A549 (cell line): ENCODE data around the gene RASA3. TPM values are rescaled to one million over a fixed set of nuclear protein-coding genes. Genes with fewer than 3 reads are reported as not detected.

Experiments used
- ATAC-seq, 2 experiments: fragments of 200-7000 bp in 1 of 2; fragments of >200 bp in 1 of 2; cut with Nextera tagmentation in 1 of 2; cut with Tn5 transposase in 1 of 2; 3 replicates each; pipeline versions ENCODE4 v1.8.0 to v1.9.1; 2018 to 2020; ENCODE audit warnings: mild to moderate bottlenecking in 1 of 2, moderate library complexity in 1 of 2
- CTCF ChIA-PET: fragments of 300-600 bp; sonication (Branson Sonifier 250); formaldehyde crosslinking; extraction: SDS; loops from one replicate; lab custom pipeline; 2021; ENCODE audit warnings: antibody characterized with exemption, inconsistent platforms; lab: Yijun Ruan, JAX
- POLR2A ChIA-PET: fragments of 350-600 bp; formaldehyde crosslinking; extraction: SDS; loops from one replicate; lab custom pipeline; 2021; ENCODE audit warnings: antibody characterized with exemption, inconsistent platforms; lab: Yijun Ruan, JAX
- DNase-seq, 2 experiments: peaks; one replicate each; pipeline versions ENCODE4 v3.0.0 to v3.0.0-alpha.2; 2011 to 2016; ENCODE audit warnings: low read depth in 1 of 2, low spot score in 1 of 2
- FAIRE-seq: peaks from 2 replicates; lab custom pipeline; 2011; peaks lifted over from hg19 to GRCh38; lab: Jason Lieb, UNC
- H3K27ac ChIP-seq, 2 experiments: fragments of >200 bp; sonication (Bioruptor Twin); formaldehyde crosslinking; 3 replicates each; pipeline ENCODE4 v1.5.1; 2016 to 2017
- H3K4me1 ChIP-seq: fragments of >200 bp; sonication (Bioruptor Twin); formaldehyde crosslinking; 3 replicates; pipeline ENCODE4 v1.6.1; 2016
- H3K4me2 ChIP-seq: fragments of >200 bp; sonication (Bioruptor Twin); formaldehyde crosslinking; 3 replicates; pipeline ENCODE4 v1.6.1; 2016
- H3K4me3 ChIP-seq: fragments of >200 bp; sonication (Bioruptor Twin); formaldehyde crosslinking; 3 replicates; pipeline ENCODE4 v1.5.1; 2016
- H3K9me3 ChIP-seq: fragments of >200 bp; sonication (Bioruptor Twin); formaldehyde crosslinking; 3 replicates; pipeline ENCODE4 v1.6.1; 2016
- ATOH8 ChIP-seq: fragments of 250-450 bp; sonication (Bioruptor Pico); IDR thresholded peaks from 2 replicates; pipeline ENCODE4 v1.5.0; 2020; ENCODE audit warnings: low read depth, mild to moderate bottlenecking, moderate library complexity
- CBX8 ChIP-seq: fragments of 200-600 bp; sonication (generic); IDR thresholded peaks from 2 replicates; pipeline ENCODE4 v1.6.1; 2016
- FOSL2 ChIP-seq, 2 experiments: fragments of 450-650 bp in 1 of 2; fragments of >200 bp in 1 of 2; sonication (Bioruptor Twin) in 1 of 2; formaldehyde crosslinking; IDR thresholded peaks; 2 replicates each; pipeline versions ENCODE4 v1.5.0 to v1.6.1; 2016 to 2020; ENCODE audit warnings: mild to moderate bottlenecking in 1 of 2, moderate library complexity in 1 of 2
- HDAC2 ChIP-seq: fragments of 200-600 bp; sonication (generic); IDR thresholded peaks from 2 replicates; pipeline ENCODE4 v1.6.1; 2016
- HES2 ChIP-seq: fragments of >200 bp; sonication (Bioruptor Twin); formaldehyde crosslinking; IDR thresholded peaks from 2 replicates; pipeline ENCODE4 v1.6.1; 2016
- HMGXB4 ChIP-seq: fragments of 250-450 bp; sonication (Bioruptor Pico); IDR thresholded peaks from 2 replicates; pipeline ENCODE4 v1.5.0; 2021; ENCODE audit warnings: mild to moderate bottlenecking, moderate library complexity, borderline replicate concordance
- HOXA7 ChIP-seq: fragments of 250-450 bp; sonication (Bioruptor Pico); IDR thresholded peaks from 2 replicates; pipeline ENCODE4 v1.5.0; 2020; ENCODE audit warnings: mild to moderate bottlenecking, moderate library complexity
- HOXB13 ChIP-seq: fragments of 250-450 bp; sonication (Bioruptor Pico); IDR thresholded peaks from 2 replicates; pipeline ENCODE4 v1.5.0; 2020; ENCODE audit warnings: low read depth, mild to moderate bottlenecking, moderate library complexity
- HOXB5 ChIP-seq: fragments of 250-450 bp; sonication (Bioruptor Pico); IDR thresholded peaks from 2 replicates; pipeline ENCODE4 v1.5.0; 2020; ENCODE audit warnings: mild to moderate bottlenecking, moderate library complexity
- JUN ChIP-seq, 2 experiments: fragments of >200 bp; sonication (Bioruptor Twin); formaldehyde crosslinking; IDR thresholded peaks; 2 replicates in 1 of 2; 3 replicates in 1 of 2; pipeline ENCODE4 v1.6.1; 2016 to 2017
- JUNB ChIP-seq: fragments of >200 bp; sonication (Bioruptor Twin); formaldehyde crosslinking; IDR thresholded peaks from 2 replicates; pipeline ENCODE4 v1.6.1; 2016
- MAX ChIP-seq: IDR thresholded peaks from 2 replicates; pipeline ENCODE4 v1.6.1; 2012
- MAZ ChIP-seq: fragments of 150-350 bp; IDR thresholded peaks from 2 replicates; pipeline ENCODE4 v1.6.1; 2014; ENCODE audit warnings: antibody characterized with exemption, low read depth, low read length, borderline replicate concordance
- NPAS2 ChIP-seq: fragments of 250-450 bp; sonication (Bioruptor Pico); IDR thresholded peaks from 2 replicates; pipeline ENCODE4 v1.8.0; 2022; ENCODE audit warnings: mild to moderate bottlenecking, moderate library complexity, borderline replicate concordance
- PHF8 ChIP-seq: fragments of 200-600 bp; sonication (generic); IDR thresholded peaks from 2 replicates; pipeline ENCODE4 v1.6.1; 2016; ENCODE audit warnings: low read depth, mild to moderate bottlenecking, antibody characterized with exemption, moderate library complexity, borderline replicate concordance
- POLR2AphosphoS2 ChIP-seq: conservative IDR thresholded peaks from 2 replicates; pipeline ENCODE4 v1.6.1; 2012; ENCODE audit warnings: low read length, improper control_type of control experiment, inconsistent platforms
- RARB ChIP-seq: fragments of 250-450 bp; sonication (Bioruptor Pico); IDR thresholded peaks from 2 replicates; pipeline ENCODE4 v1.8.0; 2021; ENCODE audit warnings: mild to moderate bottlenecking, moderate library complexity
- RFX5 ChIP-seq: fragments of 450-650 bp; IDR thresholded peaks from 2 replicates; pipeline ENCODE4 v1.7.1; 2014; ENCODE audit warnings: antibody characterized with exemption, mild to moderate bottlenecking, moderate library complexity
- RNF2 ChIP-seq: fragments of 200-600 bp; sonication (generic); IDR thresholded peaks from 2 replicates; pipeline ENCODE4 v1.6.1; 2016; ENCODE audit warnings: low read depth, mild to moderate bottlenecking, antibody characterized with exemption, moderate library complexity, borderline replicate concordance
- TP53 ChIP-seq: fragments of 250-450 bp; sonication (Bioruptor Pico); IDR thresholded peaks from 2 replicates; pipeline ENCODE4 v1.5.0; 2021; ENCODE audit warnings: mild to moderate bottlenecking, moderate library complexity
- ZSCAN20 ChIP-seq: fragments of 250-450 bp; sonication (Bioruptor Pico); IDR thresholded peaks from 2 replicates; pipeline ENCODE4 v1.8.0; 2022; ENCODE audit warnings: mild to moderate bottlenecking, moderate library complexity
- WGBS: methylation state at CpG from one replicate; pipeline ENCODE4 v1.1.6; 2017; ENCODE audit errors: missing lambda C conversion rate; 5-methylcytosine and 5-hydroxymethylcytosine counted together
- polyA plus RNA-seq, 4 experiments: library from polyadenylated mRNA; depleted of rRNA in 3 of 4; stranded (reverse); fragments of >200 nt; fragmentation: RNase III in 1 of 4; extraction: RNeasy Plus Mini Kit Qiagen cat#74134 plus additional on column Dnase treatment in 1 of 4; gene quantifications; 2 replicates in 3 of 4; 3 replicates in 1 of 4; pipeline ENCODE4 v1.2.3, GENCODE V29; 2011 to 2017
- TF ChIP-seq, protein P1 (sequence below): fragments of >200 bp; sonication (Bioruptor Twin); formaldehyde crosslinking; IDR thresholded peaks from 3 replicates; pipeline ENCODE4 v1.5.1; 2016
- TF ChIP-seq, protein P2 (sequence below): fragments of 450-650 bp; IDR thresholded peaks from 2 replicates; pipeline ENCODE4 v1.6.1; 2014; ENCODE audit warnings: antibody characterized with exemption

The RASA3 gene
- polyA plus RNA-seq, 2 of the 4 experiments (the other 2 are of a cell fraction), result 4.3 to 7.6 TPM

DNA sequence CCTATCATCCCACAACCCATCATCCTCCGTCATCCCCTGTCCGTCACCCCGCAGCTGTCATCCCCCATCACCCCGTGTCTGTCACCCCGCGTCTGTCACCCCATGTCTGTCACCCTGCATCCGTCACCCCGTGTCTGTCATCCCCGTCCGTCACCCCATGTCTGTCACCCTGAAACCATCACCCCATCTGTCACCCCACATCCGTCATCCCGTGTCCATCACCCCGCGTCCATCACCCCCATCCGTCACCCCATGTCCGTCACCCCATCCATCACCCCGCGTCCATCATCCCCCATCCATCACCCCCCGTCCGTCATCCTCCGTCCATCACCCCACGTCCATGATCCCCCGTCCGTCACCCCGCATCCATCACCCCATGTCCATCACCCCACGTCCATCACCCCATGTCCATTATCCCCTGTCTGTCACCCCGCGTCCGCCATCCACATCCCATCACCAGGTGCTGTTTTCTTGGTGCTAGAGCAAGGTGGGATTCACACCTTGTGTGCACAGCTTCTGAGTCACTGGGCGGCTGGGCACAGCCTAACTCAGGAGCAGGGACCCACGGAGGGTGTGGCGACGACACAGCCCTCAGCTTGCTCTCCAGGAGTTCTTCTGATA is 24.2 kb downstream of the RASA3 start:
- FAIRE-seq (no peak), DNase-seq (no peak), ATAC-seq (no peak)
- H3K4me1 ChIP-seq, result no peaks in the 10 kb centered on the region
- no peak overlapping the region for H3K4me2 ChIP-seq
- TF ChIP-seq, protein P1, sequence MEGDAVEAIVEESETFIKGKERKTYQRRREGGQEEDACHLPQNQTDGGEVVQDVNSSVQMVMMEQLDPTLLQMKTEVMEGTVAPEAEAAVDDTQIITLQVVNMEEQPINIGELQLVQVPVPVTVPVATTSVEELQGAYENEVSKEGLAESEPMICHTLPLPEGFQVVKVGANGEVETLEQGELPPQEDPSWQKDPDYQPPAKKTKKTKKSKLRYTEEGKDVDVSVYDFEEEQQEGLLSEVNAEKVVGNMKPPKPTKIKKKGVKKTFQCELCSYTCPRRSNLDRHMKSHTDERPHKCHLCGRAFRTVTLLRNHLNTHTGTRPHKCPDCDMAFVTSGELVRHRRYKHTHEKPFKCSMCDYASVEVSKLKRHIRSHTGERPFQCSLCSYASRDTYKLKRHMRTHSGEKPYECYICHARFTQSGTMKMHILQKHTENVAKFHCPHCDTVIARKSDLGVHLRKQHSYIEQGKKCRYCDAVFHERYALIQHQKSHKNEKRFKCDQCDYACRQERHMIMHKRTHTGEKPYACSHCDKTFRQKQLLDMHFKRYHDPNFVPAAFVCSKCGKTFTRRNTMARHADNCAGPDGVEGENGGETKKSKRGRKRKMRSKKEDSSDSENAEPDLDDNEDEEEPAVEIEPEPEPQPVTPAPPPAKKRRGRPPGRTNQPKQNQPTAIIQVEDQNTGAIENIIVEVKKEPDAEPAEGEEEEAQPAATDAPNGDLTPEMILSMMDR, result no peak
- TF ChIP-seq HOXB5 (no peak), CBX8 (no peak), HES2 (no peak), HDAC2 (no peak), JUN (IDR thresholded peaks at IDR 0.05) (no peak)
- no peak overlapping the region for H3K27ac ChIP-seq
- ChIA-PET POLR2A (no interaction called here), CTCF (no interaction called here)
- no peaks in the 10 kb centered on the region for H3K9me3 ChIP-seq
- H3K4me3 ChIP-seq, result no peak overlapping the region
- 94% methylated on average over 17 of the region's 33 CpGs for WGBS

- ChIA-PET CTCF (no interaction called here), POLR2A (no interaction called here)
- H3K9me3 ChIP-seq, result no peaks in the 10 kb centered on the region
- H3K4me3 ChIP-seq, result no peak overlapping the region
- no peaks in the 10 kb centered on the region for H3K4me1 ChIP-seq
- 86% methylated on average over 6 of the region's 12 CpGs for WGBS
- DNase-seq (no peak), FAIRE-seq (no peak), ATAC-seq (no peak)
- TF ChIP-seq, protein P2, sequence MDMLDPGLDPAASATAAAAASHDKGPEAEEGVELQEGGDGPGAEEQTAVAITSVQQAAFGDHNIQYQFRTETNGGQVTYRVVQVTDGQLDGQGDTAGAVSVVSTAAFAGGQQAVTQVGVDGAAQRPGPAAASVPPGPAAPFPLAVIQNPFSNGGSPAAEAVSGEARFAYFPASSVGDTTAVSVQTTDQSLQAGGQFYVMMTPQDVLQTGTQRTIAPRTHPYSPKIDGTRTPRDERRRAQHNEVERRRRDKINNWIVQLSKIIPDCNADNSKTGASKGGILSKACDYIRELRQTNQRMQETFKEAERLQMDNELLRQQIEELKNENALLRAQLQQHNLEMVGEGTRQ, result no peak
- TF ChIP-seq MAX, result no peak
- TF ChIP-seq RARB (CRISPR knock-in tag), result no peak
- TF ChIP-seq FOSL2 (IDR thresholded peaks at IDR 0.05), result no peak
- TF ChIP-seq FOSL2 (CRISPR knock-in tag; IDR thresholded peaks at IDR 0.05), result no peak
- no peak overlapping the region for H3K4me2 ChIP-seq
- H3K27ac ChIP-seq, result peak overlapping the region in 1 of 2 experiments; percentile 26; a peak in 1 of 6 replicates
Observed at GRCh38 chr13:114107686-114108081, 24.7 kb downstream of the RASA3 start.

DNA sequence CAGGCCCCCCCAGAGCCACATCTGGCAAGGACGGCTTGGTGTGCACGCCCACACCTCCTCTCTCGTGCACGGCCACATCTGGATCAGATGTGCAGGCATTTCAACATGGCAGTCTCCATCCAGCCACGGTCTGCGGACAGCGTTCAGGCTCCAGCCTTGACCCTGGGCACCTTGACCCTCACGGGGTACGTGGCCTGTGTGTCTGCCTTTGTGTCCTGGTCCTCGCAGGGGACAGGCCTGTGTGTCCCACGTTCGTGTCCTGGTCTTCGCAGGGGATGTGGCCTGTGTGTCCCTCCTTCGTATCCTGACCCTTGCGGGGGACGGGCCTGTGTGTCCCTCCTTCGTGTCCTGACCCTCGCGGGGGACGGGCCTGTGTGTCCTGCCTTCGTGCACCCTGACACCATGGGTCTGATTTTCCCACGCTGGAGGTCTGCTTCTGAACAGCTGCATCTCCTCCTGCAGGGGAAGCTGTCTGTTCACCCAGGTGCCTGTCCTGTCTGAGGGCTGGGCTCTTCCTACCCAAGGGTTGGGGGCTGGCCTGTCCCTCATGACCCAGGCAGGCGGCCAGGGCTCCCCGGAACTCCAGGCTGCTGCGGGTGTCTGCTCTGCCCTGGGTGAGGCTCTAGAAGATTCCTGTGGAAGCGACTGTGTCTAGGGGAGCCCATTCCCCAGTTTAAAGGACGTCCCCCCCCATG is 25.3 kb downstream of the RASA3 start:
- no peak for FAIRE-seq
- WGBS, result 92% methylated on average over 18 of the region's 27 CpGs

More for the DNA sequence above, 25.3 kb downstream of the RASA3 start:
- no peak overlapping the region for H3K4me2 ChIP-seq
- H3K9me3 ChIP-seq, result no peaks in the 10 kb centered on the region
- CTCF ChIA-PET, result interaction anchor here (0.7 kb wide), 1 partner anchor 76 kb away, joined by 3 read pairs; no protein-coding TSS in a partner anchor
- POLR2A ChIA-PET, result no interaction called here
- no peak overlapping the region for H3K4me3 ChIP-seq
- TF ChIP-seq MAZ, result no peak
- TF ChIP-seq NPAS2, result no peak
- no peak for TF ChIP-seq CBX8
- TF ChIP-seq RNF2, result no peak
- TF ChIP-seq HMGXB4 (CRISPR knock-in tag), result no peak
- no peak for TF ChIP-seq RFX5
- TF ChIP-seq HES2, result no peak
- no peak for TF ChIP-seq FOSL2 (IDR thresholded peaks at IDR 0.05)
- no peak for TF ChIP-seq FOSL2 (CRISPR knock-in tag; IDR thresholded peaks at IDR 0.05)
- TF ChIP-seq ZSCAN20 (CRISPR knock-in tag), result no peak
- TF ChIP-seq JUNB, result no peak
- no peak for TF ChIP-seq POLR2AphosphoS2
- no peak for TF ChIP-seq PHF8
- no peak for TF ChIP-seq MAX
- no peak for TF ChIP-seq TP53 (CRISPR knock-in tag)
- no peak for TF ChIP-seq HOXB13 (CRISPR knock-in tag)
- TF ChIP-seq HOXA7 (CRISPR knock-in tag), result no peak
- no peak for TF ChIP-seq ATOH8 (CRISPR knock-in tag)
- TF ChIP-seq, all 56 proteins: peak for 0
- Histone ChIP-seq H3K27ac (peak overlapping the region in 1 of 2 experiments; percentile 26; a peak in 1 of 6 replicates), H3K4me1 (no peaks in the 10 kb centered on the region)
- DNase-seq, result no peak
- no peak for ATAC-seq
